ENCODE data around the gene ANK3. TPM values are rescaled to one million over a fixed set of nuclear protein-coding genes. Genes with fewer than 3 reads are reported as not detected.

The ANK3 gene
- total RNA-seq, 2 experiments from 2014 or later, result 15.0 to 19.1 TPM

DNA sequence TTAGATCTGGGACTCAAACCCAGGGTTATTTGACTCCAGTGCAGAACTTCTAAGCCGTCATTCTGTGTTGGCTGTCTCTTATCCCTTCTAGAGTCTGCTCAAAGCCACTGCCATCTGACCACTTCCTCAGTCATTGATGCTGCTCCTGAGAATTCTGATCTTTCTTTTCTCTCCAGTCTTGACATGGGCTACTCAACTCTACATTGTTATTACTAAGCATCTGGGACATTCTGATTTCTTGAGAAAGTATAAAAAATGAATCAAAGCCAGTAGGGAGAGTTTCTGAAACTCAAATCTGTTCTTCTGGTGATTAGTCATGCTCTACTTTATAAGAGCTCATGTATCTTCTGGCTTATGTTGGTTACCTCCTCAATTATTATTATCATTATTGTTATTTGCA, 48.7 kb downstream of the ANK3 start:
- ChIA-PET CTCF (no interaction called here), POLR2A (no interaction called here)
- Mint-ChIP-seq H3K27me3 (no peaks in the 10 kb centered on the region), H3K4me1 (peaks cover 2% of the 10 kb centered on the region), H3K4me3 (no peak overlapping the region), H3K27ac (no peak overlapping the region), H3K9me3 (no peaks in the 10 kb centered on the region), H3K36me3 (ENCODE audit: low read depth) (no peaks in the 10 kb centered on the region)
- no peak for DNase-seq

DNA sequence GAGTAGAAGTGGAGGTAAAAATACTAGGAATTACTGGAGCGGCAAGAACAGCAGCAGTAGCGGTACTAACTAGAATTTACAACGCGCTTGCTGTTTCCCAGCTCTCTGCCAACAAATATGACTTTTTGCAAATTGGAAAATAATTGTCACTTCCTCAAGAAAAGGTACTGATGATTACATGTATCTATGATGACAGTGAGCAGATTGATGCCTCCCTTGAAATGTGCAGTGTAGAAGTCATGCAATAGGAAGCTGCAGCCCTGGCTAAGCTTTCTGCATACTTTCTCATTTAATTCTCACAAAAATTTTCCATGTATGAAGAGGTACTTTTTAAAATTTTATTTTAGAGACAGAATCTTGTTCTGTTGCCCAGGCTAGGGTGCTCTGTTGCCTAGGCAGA, 49.9 kb downstream of the ANK3 start:
- ChIA-PET POLR2A (no interaction called here), CTCF (no interaction called here)
- H3K4me1 Mint-ChIP-seq, result peaks cover 2% of the 10 kb centered on the region
- no peaks in the 10 kb centered on the region for H3K9me3 Mint-ChIP-seq
- no peak overlapping the region for H3K27ac Mint-ChIP-seq
- H3K4me3 Mint-ChIP-seq, result no peak overlapping the region
- H3K27me3 Mint-ChIP-seq, result no peaks in the 10 kb centered on the region
- H3K36me3 Mint-ChIP-seq (ENCODE audit: low read depth), result no peaks in the 10 kb centered on the region
- DNase-seq, result no peak

DNA sequence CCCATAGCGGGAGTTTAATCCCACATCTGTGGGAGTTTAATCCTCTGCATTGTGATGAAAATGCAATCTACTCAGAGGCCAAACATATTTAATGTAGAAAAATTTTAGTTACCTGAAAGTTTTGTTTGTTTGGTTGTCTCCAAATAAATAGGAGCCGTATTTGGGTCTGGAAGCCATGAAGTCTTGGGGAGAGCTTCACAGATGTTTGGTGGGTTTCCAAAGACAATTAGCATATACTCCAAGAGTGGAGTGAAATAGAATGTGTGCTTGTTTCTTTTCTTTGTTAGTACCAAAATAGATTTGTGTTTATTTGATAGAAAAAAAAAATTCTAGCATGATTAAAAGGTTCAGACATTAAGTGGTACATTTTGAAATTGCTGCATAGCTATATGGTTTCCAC, 50.9 kb downstream of the ANK3 start:
- H3K4me1 Mint-ChIP-seq, result peaks cover 2% of the 10 kb centered on the region
- DNase-seq, result no peak
- H3K27me3 Mint-ChIP-seq, result no peaks in the 10 kb centered on the region
- POLR2A ChIA-PET, result no interaction called here
- no peaks in the 10 kb centered on the region for H3K9me3 Mint-ChIP-seq
- CTCF ChIA-PET, result no interaction called here
- H3K27ac Mint-ChIP-seq, result no peak overlapping the region
- no peaks in the 10 kb centered on the region for H3K36me3 Mint-ChIP-seq (ENCODE audit: low read depth)
- H3K4me3 Mint-ChIP-seq, result no peak overlapping the region

DNA sequence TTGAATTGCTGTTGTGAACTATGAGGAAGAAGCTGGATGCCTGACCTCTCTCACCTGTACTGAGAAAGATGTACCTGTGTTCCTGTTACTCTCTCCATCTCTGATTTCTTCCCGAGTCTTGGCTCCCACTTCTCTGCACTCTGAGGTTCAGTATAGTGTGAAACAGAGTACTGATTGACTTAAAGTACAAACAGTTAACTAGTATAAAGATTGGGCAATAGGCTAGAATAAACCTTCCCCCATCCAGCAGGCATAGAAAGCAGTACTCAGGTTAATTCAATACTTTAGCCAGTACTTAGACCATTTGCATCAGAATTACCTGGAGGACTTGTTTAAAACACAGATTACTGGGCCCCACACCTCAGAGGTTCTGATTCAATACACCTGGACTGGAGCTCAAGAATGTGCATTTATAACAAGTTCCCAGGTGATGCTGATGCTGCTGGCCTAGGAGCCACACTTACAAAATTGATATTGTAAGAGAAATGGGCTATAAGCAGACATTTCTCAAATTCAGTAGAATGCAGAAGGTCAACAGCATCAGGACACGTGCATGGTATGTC, 51.6 kb downstream of the ANK3 start:
- H3K4me1 Mint-ChIP-seq, result peaks cover 2% of the 10 kb centered on the region
- DNase-seq, result no peak
- H3K36me3 Mint-ChIP-seq (ENCODE audit: low read depth), result no peaks in the 10 kb centered on the region
- no peaks in the 10 kb centered on the region for H3K9me3 Mint-ChIP-seq
- no peak overlapping the region for H3K27ac Mint-ChIP-seq
- no peak overlapping the region for H3K4me3 Mint-ChIP-seq
- no peaks in the 10 kb centered on the region for H3K27me3 Mint-ChIP-seq
- POLR2A ChIA-PET, result no interaction called here
- CTCF ChIA-PET, result no interaction called here

DNA sequence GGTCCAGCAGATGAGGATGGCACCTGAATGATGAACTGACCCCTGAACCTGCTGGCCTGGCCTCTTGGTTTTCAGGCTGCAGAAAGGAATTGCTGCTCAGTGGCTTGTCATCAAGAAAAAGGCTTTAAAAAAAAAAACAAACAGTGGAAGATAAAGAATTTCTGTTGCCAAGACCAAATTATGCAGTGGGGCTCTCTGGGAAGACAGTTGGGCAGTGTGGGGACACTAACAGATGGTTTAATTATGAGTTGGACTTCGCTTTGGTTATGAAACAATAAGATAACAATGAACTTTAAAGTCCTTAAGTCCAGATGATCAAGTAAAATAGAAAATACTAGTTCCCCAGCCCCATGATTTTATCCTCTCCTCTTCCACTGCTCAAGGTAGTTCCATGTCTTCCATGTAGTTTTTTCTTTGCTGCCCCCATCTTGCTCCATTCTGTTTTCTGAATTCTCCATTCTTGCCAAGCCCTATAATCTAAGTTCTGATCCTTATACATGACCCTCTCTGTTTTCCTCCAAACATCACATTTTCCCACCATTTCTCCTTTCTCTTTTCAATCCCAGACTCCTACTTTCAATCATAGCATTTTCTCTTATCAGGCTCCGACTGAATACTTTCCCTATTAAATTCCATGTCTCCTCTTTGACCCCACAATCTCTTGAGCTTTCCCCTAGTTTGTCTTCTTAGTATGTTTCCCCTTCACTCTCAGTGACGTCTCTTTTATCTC, 52.6 kb downstream of the ANK3 start:
- Mint-ChIP-seq H3K4me3 (no peak overlapping the region), H3K4me1 (peaks cover 2% of the 10 kb centered on the region), H3K27me3 (no peaks in the 10 kb centered on the region), H3K27ac (no peak overlapping the region), H3K36me3 (ENCODE audit: low read depth) (no peaks in the 10 kb centered on the region), H3K9me3 (no peaks in the 10 kb centered on the region)
- CTCF ChIA-PET, result no interaction called here
- DNase-seq, result no peak
- POLR2A ChIA-PET, result no interaction called here

DNA sequence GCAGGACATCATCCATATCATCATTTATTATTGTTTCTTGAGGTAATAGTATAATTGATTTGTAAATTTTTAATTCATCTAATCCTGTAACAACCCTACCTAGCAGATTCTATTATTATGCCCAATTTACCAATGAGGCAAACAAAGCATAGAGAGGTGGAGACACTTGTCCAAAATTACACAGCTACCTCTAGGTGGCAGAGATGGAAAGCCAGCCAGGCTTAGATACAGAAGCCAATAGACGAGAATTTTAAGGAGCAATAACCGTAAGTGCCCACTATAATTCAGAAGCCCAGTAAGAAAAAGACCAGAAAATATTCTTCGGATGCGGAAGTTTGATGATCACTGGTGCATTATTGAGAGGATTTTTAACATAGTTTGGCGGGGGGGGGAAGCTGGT, 54.0 kb downstream of the ANK3 start:
- CTCF ChIA-PET, result interaction anchor here (1.2 kb wide), 1 partner anchor 35 kb away, joined by 3 read pairs; no protein-coding TSS in a partner anchor
- DNase-seq, result no peak
- H3K9me3 Mint-ChIP-seq, result no peaks in the 10 kb centered on the region

DNA sequence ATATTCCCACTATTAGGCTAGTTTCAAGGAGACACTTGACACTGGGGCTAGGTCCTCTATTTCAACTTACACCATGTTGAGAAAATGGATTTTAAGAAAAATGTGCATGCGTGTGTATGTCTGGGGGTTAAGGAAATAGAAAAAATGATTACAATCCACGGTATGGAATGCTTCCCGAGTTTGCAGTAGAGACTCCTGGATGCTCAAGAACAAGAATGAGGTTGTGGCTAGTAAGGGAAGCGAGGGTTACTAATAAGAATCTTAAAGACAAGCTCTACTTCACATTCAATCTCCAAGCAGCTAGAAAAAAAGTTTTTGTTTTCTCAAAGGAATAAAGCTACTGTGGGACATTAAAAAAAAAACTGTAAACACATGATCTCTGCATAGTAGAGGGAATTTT, 54.7 kb downstream of the ANK3 start:
- H3K4me1 Mint-ChIP-seq, result no peaks in the 10 kb centered on the region
- H3K27me3 Mint-ChIP-seq, result no peaks in the 10 kb centered on the region
- no peaks in the 10 kb centered on the region for H3K9me3 Mint-ChIP-seq
- POLR2A ChIA-PET, result no interaction called here
- DNase-seq, result no peak
- H3K4me3 Mint-ChIP-seq, result no peak overlapping the region
- CTCF ChIA-PET, result no interaction called here
- no peak overlapping the region for H3K27ac Mint-ChIP-seq
- H3K36me3 Mint-ChIP-seq (ENCODE audit: low read depth), result no peaks in the 10 kb centered on the region

More for the DNA sequence above, 54.0 kb downstream of the ANK3 start:
- no peak overlapping the region for H3K27ac Mint-ChIP-seq
- POLR2A ChIA-PET, result no interaction called here
- H3K4me1 Mint-ChIP-seq, result no peaks in the 10 kb centered on the region
- H3K36me3 Mint-ChIP-seq (ENCODE audit: low read depth), result no peaks in the 10 kb centered on the region
- no peak overlapping the region for H3K4me3 Mint-ChIP-seq
- no peaks in the 10 kb centered on the region for H3K27me3 Mint-ChIP-seq

DNA sequence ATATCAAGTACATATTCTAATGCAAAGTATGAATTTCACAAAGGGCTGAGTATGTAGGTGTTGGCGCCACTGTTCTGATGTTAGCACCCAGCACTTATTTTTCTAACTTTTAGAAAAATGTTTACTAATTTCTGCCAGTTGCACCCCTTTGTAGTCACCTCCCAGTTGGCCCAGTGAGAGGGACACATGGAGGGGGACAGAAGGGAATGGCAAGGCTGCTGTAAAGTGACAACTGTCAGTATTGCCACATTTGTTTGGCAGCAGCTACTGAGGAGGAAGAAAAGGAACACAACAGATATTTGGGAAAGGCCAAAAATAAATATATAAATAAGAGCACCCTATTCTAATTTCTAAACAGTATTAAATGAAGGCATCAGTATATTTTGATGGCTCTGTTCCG, 57.3 kb downstream of the ANK3 start:
- CTCF ChIA-PET, result no interaction called here
- Mint-ChIP-seq H3K27ac (no peak overlapping the region), H3K4me3 (no peak overlapping the region), H3K4me1 (no peaks in the 10 kb centered on the region), H3K27me3 (no peaks in the 10 kb centered on the region), H3K36me3 (ENCODE audit: low read depth) (no peaks in the 10 kb centered on the region), H3K9me3 (no peaks in the 10 kb centered on the region)
- POLR2A ChIA-PET, result no interaction called here
- DNase-seq, result no peak

DNA sequence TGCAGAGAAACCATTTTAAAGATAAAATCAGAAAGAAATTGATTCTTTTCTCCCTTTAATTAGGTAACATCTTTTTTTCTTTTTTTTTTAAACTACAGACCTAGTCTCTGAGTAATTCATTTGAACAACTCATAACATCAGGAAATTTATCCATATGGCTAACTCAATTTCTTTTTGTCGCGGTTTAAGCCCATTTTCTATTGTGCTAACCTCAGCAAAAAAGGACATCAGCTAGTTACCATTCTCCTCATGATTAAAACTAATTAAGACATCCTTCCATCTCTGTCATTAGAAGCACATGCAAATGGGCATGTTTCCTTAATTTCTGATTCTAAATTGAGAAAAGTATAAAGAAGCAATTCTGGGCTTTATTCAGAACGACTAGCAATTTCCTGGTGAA, 57.8 kb downstream of the ANK3 start:
- H3K4me1 Mint-ChIP-seq, result no peaks in the 10 kb centered on the region
- H3K27me3 Mint-ChIP-seq, result no peaks in the 10 kb centered on the region
- no peaks in the 10 kb centered on the region for H3K9me3 Mint-ChIP-seq
- DNase-seq, result no peak
- ChIA-PET POLR2A (no interaction called here), CTCF (no interaction called here)
- no peak overlapping the region for H3K27ac Mint-ChIP-seq
- H3K4me3 Mint-ChIP-seq, result no peak overlapping the region
- no peaks in the 10 kb centered on the region for H3K36me3 Mint-ChIP-seq (ENCODE audit: low read depth)

DNA sequence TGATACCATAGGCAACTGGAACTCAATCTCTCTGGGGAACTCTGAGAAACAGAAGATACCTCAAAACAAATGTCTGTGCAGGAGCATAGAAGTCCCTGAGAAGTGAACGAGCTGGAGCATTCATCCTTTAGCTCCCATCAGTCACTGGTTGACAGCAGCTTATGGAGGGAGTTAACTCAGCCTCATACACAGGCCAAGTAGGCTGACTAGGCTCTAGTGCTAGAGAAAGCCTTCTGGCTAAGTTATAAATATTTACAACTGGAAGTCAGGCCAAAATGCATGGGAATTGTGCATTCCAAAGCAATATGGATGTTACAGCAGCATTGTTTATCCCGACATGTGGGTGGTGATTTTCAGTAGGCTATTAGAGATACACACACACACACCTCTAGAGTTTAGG, 66.5 kb downstream of the ANK3 start:
- Mint-ChIP-seq H3K4me3 (no peak overlapping the region), H3K9me3 (no peaks in the 10 kb centered on the region), H3K27ac (no peak overlapping the region), H3K36me3 (ENCODE audit: low read depth) (no peaks in the 10 kb centered on the region), H3K4me1 (no peaks in the 10 kb centered on the region), H3K27me3 (no peaks in the 10 kb centered on the region)
- POLR2A ChIA-PET, result no interaction called here
- CTCF ChIA-PET, result no interaction called here
- no peak for DNase-seq

DNA sequence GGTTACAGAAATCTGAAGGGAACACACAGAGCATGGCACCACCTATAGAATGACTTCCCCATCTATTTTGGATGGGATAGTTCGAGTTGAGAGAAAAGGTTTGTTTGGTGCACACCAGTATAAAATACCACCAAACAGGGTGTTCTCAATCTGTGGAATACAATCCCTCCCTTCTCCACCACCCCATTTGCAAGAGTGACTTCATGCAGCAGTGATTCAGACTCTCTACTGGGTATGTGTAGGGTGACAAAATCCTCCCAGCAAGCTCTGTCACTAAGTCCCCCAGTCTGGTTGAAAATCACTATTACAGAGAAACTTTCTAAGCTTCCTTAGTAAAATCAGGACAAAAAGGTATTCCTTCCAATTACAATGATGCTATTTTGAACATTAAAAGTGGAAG, 69.0 kb downstream of the ANK3 start:
- Mint-ChIP-seq H3K27ac (no peak overlapping the region), H3K9me3 (no peaks in the 10 kb centered on the region), H3K4me1 (no peaks in the 10 kb centered on the region), H3K4me3 (no peak overlapping the region), H3K36me3 (ENCODE audit: low read depth) (no peaks in the 10 kb centered on the region), H3K27me3 (no peaks in the 10 kb centered on the region)
- no peak for DNase-seq
- ChIA-PET POLR2A (no interaction called here), CTCF (no interaction called here)

DNA sequence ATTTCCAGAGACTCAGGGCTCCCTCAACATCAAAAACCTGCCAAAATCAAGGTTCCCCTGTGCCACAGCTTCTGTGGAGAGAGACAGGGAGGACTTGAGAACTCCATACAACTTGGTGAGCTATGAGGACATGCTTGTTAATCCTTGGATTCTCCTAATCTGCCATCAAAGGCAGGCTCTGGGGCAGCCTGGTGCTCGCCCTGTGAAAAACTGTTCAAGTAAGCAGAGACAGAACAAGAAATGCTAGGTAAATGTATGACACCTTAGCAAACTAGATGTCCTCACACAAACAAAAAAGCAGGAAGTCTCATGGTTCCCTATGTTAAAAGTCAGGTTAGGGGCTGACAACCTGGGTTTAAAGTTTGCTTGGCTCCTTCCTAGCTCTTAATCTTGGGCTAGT, 73.6 kb downstream of the ANK3 start:
- POLR2A ChIA-PET, result no interaction called here
- CTCF ChIA-PET, result no interaction called here
- Mint-ChIP-seq H3K9me3 (no peaks in the 10 kb centered on the region), H3K36me3 (ENCODE audit: low read depth) (no peaks in the 10 kb centered on the region), H3K27ac (no peak overlapping the region), H3K4me3 (no peak overlapping the region), H3K4me1 (peaks cover 16% of the 10 kb centered on the region), H3K27me3 (no peaks in the 10 kb centered on the region)
- no peak for DNase-seq

DNA sequence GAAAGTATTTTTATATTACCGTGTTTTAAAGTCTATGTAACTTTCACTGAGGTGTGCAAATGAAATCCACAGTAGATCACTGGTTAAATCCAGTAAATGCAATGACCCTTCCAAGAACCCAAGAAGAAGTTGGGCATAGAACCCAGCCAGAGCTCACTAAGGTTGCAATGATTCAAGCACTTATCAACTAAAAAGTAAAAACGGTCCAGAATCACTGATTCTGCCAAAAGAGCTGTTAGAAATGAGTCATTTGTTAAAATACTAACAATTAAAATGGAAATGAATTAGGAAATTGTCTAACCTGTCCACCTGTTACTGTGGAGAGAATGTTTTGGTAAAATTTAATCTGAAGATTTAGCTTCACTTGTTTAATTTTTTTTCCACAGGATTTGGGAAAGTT, 74.4 kb downstream of the ANK3 start:
- CTCF ChIA-PET, result no interaction called here
- DNase-seq, result no peak
- Mint-ChIP-seq H3K36me3 (ENCODE audit: low read depth) (no peaks in the 10 kb centered on the region), H3K27me3 (no peaks in the 10 kb centered on the region), H3K27ac (no peak overlapping the region), H3K9me3 (no peaks in the 10 kb centered on the region), H3K4me1 (peaks cover 16% of the 10 kb centered on the region), H3K4me3 (no peak overlapping the region)
- POLR2A ChIA-PET, result no interaction called here

DNA sequence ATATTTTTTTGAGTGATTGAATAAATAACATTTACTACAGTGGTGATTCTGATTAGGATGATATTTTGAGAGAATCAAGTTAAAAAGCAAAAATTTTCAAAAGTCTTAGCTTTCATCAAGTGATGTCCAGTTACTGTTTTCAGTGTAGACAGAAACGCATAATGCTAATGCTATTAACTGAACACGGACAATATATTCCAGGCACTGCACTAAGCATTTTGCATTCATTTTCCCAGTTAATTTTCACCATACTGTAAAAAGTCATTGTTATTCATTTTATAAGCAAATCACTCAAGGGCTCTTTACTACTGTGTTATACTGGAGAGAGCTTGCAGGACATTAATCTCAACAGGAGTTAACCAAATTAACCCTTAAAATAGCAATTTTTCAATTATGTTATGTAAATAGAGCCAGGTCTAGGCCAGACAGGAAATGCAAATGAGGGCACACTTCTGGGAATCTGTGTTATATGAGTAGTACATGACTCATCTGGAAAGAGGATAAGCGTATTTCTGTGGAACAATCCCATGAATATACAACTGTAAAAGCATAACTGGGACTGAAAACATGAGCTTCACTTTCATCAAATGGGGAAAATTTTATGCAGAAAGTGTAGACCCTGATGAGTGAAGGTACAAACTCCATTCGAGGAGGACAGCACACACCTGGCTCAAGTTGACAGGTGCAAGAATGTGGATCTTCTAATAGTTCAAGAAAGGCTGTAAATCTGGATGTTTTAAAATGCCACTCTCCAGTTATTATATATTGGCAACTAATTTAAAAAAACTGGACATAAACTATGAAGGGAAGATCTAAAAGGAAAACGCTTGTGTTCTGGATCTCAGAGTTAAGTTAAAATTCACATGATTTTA, 75.4 kb downstream of the ANK3 start:
- DNase-seq, result no peak
- no peaks in the 10 kb centered on the region for H3K27me3 Mint-ChIP-seq
- no peak overlapping the region for H3K27ac Mint-ChIP-seq
- ChIA-PET CTCF (no interaction called here), POLR2A (no interaction called here)
- no peak overlapping the region for H3K4me3 Mint-ChIP-seq
- H3K4me1 Mint-ChIP-seq, result peaks cover 16% of the 10 kb centered on the region
- H3K36me3 Mint-ChIP-seq (ENCODE audit: low read depth), result no peaks in the 10 kb centered on the region
- no peaks in the 10 kb centered on the region for H3K9me3 Mint-ChIP-seq

All from activated CD4-positive, alpha-beta memory T cell treated with anti-CD3 and anti-CD28 coated beads, Interleukin-2, amount 10 ng/mL, durations not matched to agents 7 days and 5 days (primary cell).